ENCODE results near the gene IER5L.
A peak's percentile ranks its signal among the peaks of the same experiment; 100 is the strongest.
"Not testable (repeated sequence)": the region's sequence is repeated elsewhere in the genome, so short reads cannot be mapped to it uniquely, and the experiment has no call there.

IER5L gene

DNA sequence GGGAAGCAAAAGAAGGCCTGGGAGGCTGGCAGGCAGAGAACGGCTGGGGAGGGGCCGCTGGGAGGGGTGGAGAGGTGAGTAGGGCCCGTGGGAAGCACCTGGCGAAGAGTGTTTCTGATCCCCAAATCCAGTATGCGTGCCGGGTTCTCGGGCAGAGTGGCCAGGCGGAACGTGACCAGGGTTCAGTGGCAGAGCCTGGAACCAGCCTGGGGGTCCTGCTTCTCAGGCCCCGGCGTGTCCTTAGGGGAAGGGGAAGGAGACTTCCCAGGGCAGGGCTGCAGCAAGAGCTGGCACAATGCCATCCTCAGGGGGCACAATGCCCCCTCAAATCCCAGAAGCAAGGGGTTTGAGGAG, 25.5 kb upstream of the IER5L start:
- H3K4me1 ChIP-seq (ENCODE audit: control insufficient read depth, insufficient read depth, low read length) = 0 out of 2 replicates have a peak, but pooled peaks cover 3% of the 10 kb centered on the region
- H3K36me3 ChIP-seq (ENCODE audit: control insufficient read depth, insufficient read depth, low read length) = no peaks in the 10 kb centered on the region
- no peaks in the 10 kb centered on the region for H3K9me3 ChIP-seq (ENCODE audit: control insufficient read depth, insufficient read depth, low read length)
- H3K4me3 ChIP-seq (ENCODE audit: low read depth, low read length) = peak overlapping the region; percentile 84; the same call in 1 of the 2 replicates
- no peak overlapping the region for H3K9ac ChIP-seq (ENCODE audit: low read depth, low read length)
- H3K27ac ChIP-seq (ENCODE audit: low read depth, low read length) = no peak overlapping the region
- peaks cover 10% of the 10 kb centered on the region for H3K27me3 ChIP-seq (ENCODE audit: control insufficient read depth, insufficient read depth, low read length)

DNA sequence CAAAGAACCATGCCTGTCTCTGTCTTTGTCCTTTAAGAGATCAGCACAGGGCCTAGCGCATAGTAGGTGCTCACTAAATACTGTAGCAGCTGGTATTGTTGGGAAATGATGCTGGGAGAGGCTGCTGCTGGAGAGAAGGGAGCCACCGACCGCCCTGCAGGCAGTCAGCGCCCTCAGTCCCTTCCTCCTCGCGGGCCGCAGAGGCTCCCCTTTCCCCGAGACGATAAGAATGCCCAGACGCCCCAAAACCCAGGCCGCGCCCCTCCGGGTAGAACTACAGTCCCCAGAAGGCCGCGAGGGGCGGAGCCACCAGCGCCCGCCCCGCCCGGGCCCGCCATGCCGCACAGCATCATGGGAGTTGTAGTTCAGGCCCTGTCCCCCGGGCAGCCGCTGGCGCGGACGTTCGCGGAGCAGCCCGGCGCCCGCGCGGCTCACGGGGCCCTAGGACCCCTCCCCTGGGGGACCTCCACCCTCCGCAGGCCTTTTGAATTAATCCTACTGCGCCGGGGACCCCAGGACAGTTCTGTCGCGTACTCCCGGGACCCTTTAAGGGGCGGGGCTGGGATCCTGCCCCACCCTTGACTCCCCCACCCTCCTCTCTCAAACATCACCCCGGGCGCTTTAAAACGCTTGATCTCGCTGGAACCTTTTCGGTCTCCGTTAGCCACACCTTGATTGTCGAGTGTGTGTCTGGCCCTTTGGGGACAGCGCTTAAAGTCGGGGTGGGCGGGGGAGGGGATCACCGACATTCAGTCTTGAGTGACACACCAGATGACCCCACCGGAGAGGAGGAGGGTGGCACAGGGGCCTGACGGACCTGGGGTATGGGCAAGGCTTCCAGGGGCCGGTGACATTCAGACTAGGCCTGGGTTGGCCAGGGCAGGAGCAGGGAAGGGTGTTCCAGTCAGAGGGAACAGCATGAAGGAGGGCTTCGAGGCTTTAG, 24.8 kb upstream of the IER5L start:
- Histone ChIP-seq H3K4me3 (ENCODE audit: low read depth, low read length) (peak overlapping the region; percentile 84), H3K9ac (ENCODE audit: low read depth, low read length) (no peak overlapping the region), H3K27me3 (ENCODE audit: control insufficient read depth, insufficient read depth, low read length) (peaks cover 16% of the 10 kb centered on the region), H3K9me3 (ENCODE audit: control insufficient read depth, insufficient read depth, low read length) (no peaks in the 10 kb centered on the region), H3K4me1 (ENCODE audit: control insufficient read depth, insufficient read depth, low read length) (0 out of 2 replicates have a peak, but pooled peaks cover under 1% of the 10 kb centered on the region), H3K36me3 (ENCODE audit: control insufficient read depth, insufficient read depth, low read length) (no peaks in the 10 kb centered on the region), H3K27ac (ENCODE audit: low read depth, low read length) (no peak overlapping the region)

DNA sequence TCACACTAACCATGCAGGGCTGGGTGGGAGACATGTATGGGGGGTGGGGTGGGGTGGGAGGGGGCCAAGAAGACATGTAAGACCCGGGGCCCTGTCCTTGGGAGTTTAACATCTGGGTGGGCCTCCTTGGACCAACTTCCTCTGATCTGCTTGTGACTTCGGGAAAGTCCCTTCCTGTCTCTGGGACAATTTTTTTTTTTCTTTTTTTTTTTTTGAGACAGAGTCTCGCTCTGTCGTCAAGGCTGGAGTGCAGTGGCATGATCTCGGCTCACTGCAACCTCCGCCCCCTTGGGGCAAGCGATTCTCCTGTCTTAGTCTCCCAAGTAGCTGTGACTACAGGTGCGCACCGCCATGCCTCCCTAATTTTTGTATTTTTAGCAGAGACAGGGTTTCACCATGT, 23.8 kb upstream of the IER5L start:
- Histone ChIP-seq H3K4me1 (ENCODE audit: control insufficient read depth, insufficient read depth, low read length) (no peaks in the 10 kb centered on the region), H3K27me3 (ENCODE audit: control insufficient read depth, insufficient read depth, low read length) (peaks cover 21% of the 10 kb centered on the region), H3K9ac (ENCODE audit: low read depth, low read length) (no peak overlapping the region), H3K27ac (ENCODE audit: low read depth, low read length) (no peak overlapping the region), H3K36me3 (ENCODE audit: control insufficient read depth, insufficient read depth, low read length) (no peaks in the 10 kb centered on the region), H3K4me3 (ENCODE audit: low read depth, low read length) (no peak overlapping the region), H3K9me3 (ENCODE audit: control insufficient read depth, insufficient read depth, low read length) (no peaks in the 10 kb centered on the region)

DNA sequence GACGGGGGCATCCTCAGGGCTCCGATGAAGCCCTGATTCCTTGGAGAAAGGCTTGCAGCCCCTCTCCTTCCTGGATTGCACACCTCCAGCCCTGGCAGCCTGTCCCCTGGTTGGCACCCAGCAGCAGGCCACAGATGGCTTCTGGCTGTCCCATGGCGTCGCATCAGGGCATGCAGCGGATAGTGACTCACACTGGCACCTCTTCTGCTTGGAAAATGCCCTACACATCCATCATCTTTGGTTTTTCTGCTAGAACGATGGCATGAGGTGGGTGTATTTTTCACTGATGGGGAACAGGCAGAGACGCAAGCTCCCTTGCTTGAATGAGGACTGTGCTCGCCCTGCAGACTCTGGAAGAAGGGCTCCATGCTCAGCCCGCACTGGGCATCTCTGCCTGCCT, 23.2 kb upstream of the IER5L start:
- no peaks in the 10 kb centered on the region for H3K36me3 ChIP-seq (ENCODE audit: control insufficient read depth, insufficient read depth, low read length)
- H3K27me3 ChIP-seq (ENCODE audit: control insufficient read depth, insufficient read depth, low read length) = peaks cover 21% of the 10 kb centered on the region
- no peak overlapping the region for H3K4me3 ChIP-seq (ENCODE audit: low read depth, low read length)
- H3K9me3 ChIP-seq (ENCODE audit: control insufficient read depth, insufficient read depth, low read length) = no peaks in the 10 kb centered on the region
- H3K9ac ChIP-seq (ENCODE audit: low read depth, low read length) = no peak overlapping the region
- no peak overlapping the region for H3K27ac ChIP-seq (ENCODE audit: low read depth, low read length)
- H3K4me1 ChIP-seq (ENCODE audit: control insufficient read depth, insufficient read depth, low read length) = no peaks in the 10 kb centered on the region

DNA sequence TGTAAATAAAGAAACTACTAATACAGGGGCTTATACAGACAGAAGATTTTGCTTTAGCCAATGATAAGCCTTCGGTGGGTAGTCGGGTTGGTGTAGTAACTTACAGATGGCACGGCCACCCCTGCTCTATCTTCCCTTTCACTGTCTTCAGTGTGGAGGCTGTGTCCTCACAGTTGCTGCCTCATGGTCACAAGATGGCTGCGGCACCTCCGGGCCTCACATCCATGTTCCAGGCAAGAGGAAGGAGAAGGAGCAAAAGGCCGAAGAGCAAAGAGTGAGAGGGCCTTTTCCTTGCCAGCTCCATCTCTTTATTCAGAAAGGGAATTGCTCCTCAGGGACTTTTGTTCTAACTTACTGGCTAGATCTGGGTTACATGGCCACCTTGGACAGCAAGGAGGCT, 22.2 kb upstream of the IER5L start:
- H3K4me3 ChIP-seq (ENCODE audit: low read depth, low read length) = no peak overlapping the region
- H3K36me3 ChIP-seq (ENCODE audit: control insufficient read depth, insufficient read depth, low read length) = no peaks in the 10 kb centered on the region
- no peak overlapping the region for H3K9ac ChIP-seq (ENCODE audit: low read depth, low read length)
- no peak overlapping the region for H3K27ac ChIP-seq (ENCODE audit: low read depth, low read length)
- H3K4me1 ChIP-seq (ENCODE audit: control insufficient read depth, insufficient read depth, low read length) = no peaks in the 10 kb centered on the region
- H3K9me3 ChIP-seq (ENCODE audit: control insufficient read depth, insufficient read depth, low read length) = no peaks in the 10 kb centered on the region
- peaks cover 21% of the 10 kb centered on the region for H3K27me3 ChIP-seq (ENCODE audit: control insufficient read depth, insufficient read depth, low read length)

DNA sequence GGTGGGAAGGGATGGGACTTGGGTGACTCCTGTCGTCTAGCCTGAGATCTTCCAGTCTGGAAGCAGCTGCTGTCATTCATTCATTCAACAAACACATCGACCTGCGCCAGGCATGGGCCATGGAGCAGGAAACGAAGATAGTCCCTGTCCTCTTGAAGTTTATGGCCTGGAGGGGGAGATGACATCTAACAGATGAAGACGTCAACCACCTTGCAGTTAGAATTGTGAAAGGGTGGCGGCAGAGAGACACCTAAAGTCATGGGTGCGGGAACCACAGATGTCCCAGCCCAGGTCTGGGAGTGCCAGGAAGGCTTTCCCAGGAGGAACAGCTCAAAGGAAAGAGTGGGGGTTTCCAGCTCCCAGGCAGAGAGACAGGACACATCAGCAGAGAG, 21.0 kb upstream of the IER5L start:
- no peaks in the 10 kb centered on the region for H3K4me1 ChIP-seq (ENCODE audit: control insufficient read depth, insufficient read depth, low read length)
- H3K27me3 ChIP-seq (ENCODE audit: control insufficient read depth, insufficient read depth, low read length) = peaks cover 28% of the 10 kb centered on the region
- no peak overlapping the region for H3K4me3 ChIP-seq (ENCODE audit: low read depth, low read length)
- no peak overlapping the region for H3K27ac ChIP-seq (ENCODE audit: low read depth, low read length)
- H3K9ac ChIP-seq (ENCODE audit: low read depth, low read length) = no peak overlapping the region
- H3K9me3 ChIP-seq (ENCODE audit: control insufficient read depth, insufficient read depth, low read length) = no peaks in the 10 kb centered on the region
- no peaks in the 10 kb centered on the region for H3K36me3 ChIP-seq (ENCODE audit: control insufficient read depth, insufficient read depth, low read length)

DNA sequence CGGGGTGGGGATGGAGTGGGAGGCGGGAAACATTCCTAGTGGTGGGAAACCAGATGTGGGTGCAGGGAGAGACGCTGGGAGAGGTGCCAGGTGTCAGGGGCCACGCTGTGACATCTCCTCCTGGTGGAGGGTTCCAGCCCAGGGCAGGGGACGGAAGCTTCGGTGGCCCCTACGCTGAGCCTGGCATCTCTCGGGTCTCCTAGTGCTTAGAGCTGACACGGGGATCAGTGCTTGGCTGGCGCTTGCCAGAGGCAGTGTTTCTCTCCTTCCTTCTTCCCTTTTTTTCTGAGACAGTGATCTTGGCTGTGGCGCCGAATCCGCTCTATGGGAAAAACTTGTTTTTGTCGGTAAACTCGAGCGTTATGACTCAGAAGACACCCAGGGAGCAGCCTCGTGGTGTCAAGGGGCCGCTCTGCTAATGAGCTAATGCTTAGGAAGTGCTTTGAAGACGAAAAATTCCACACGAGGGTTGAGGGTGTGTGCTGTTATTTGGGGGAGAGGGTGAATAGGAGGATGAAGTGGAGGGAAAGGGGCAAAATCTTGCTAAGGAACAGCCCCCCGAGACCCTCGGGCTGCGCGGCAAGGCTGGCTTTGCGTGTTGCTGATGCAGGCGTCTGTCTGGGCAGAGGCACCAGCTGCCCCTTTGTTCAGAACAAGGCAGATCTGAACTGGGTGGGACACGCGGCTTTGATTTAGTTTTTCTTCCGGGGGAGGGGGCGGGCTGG, 20.4 kb upstream of the IER5L start:
- H3K4me3 ChIP-seq (ENCODE audit: low read depth, low read length) = no peak overlapping the region
- no peaks in the 10 kb centered on the region for H3K9me3 ChIP-seq (ENCODE audit: control insufficient read depth, insufficient read depth, low read length)
- H3K27me3 ChIP-seq (ENCODE audit: control insufficient read depth, insufficient read depth, low read length) = peaks cover 29% of the 10 kb centered on the region
- no peaks in the 10 kb centered on the region for H3K4me1 ChIP-seq (ENCODE audit: control insufficient read depth, insufficient read depth, low read length)
- no peaks in the 10 kb centered on the region for H3K36me3 ChIP-seq (ENCODE audit: control insufficient read depth, insufficient read depth, low read length)
- H3K27ac ChIP-seq (ENCODE audit: low read depth, low read length) = peak overlapping the region; percentile 43
- no peak overlapping the region for H3K9ac ChIP-seq (ENCODE audit: low read depth, low read length)

DNA sequence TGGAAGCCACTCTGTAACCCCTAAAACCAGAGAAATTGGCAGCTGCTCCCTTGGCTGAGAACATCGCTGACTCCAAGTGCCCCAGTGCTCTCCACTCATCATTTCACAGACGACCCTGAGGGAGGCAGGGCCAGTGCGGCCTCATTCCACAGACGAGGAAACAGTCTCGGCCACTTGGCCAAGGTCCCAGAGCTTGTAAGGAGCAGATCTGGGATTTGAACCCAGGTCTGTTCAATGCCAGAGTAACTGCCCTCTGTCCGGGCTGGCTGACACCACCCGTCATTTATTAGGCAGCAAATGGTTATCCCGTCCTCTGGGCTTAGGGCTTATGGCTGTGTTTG, 19.9 kb upstream of the IER5L start:
- Histone ChIP-seq H3K9me3 (ENCODE audit: control insufficient read depth, insufficient read depth, low read length) (no peaks in the 10 kb centered on the region), H3K27me3 (ENCODE audit: control insufficient read depth, insufficient read depth, low read length) (peaks cover 32% of the 10 kb centered on the region), H3K36me3 (ENCODE audit: control insufficient read depth, insufficient read depth, low read length) (no peaks in the 10 kb centered on the region), H3K4me1 (ENCODE audit: control insufficient read depth, insufficient read depth, low read length) (no peaks in the 10 kb centered on the region), H3K9ac (ENCODE audit: low read depth, low read length) (no peak overlapping the region), H3K4me3 (ENCODE audit: low read depth, low read length) (no peak overlapping the region), H3K27ac (ENCODE audit: low read depth, low read length) (no peak overlapping the region)

DNA sequence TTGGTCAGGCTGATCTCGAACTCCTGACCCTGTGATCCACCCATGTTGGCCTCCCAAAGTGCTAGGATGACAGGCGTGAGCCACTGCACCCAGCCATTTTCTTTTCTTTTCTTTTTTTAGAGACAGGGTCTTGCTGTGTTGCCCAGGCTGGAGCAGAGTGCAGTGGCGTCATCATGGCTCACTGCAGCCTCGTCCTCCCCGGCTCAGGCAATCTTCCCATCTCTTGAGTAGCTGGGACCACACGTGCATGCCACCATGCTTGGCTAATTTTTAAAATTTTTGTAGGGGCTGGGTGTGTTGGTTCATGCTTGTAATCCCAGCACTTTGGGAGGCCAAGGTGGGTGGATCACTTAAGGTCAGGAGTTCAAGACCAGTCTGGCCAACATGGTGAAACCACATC, 19.0 kb upstream of the IER5L start:
- H3K27ac ChIP-seq (ENCODE audit: low read depth, low read length); H3K9me3 ChIP-seq (ENCODE audit: control insufficient read depth, insufficient read depth, low read length); H3K4me1 ChIP-seq (ENCODE audit: control insufficient read depth, insufficient read depth, low read length): not testable (repeated sequence)

DNA sequence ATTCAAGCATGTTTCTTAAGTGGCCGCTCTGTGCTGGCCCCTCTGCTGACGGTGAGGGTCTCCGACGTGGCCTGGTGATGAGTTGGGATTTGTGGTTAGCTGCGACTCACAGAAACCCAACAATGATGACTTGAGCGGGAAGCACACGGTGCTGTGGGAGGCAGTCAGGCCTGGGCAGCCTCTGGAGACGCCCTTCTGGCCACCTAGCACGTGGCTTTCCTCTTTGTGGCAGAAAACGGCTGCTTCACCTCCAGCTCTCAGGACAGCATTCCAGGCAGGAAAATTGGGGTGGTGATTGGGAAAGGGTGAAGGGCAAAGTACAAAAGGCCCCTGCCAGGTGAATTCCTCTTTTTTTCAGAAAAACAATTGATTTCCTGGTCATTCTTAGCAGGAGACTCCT, 17.5 kb upstream of the IER5L start:
- Histone ChIP-seq H3K9ac (ENCODE audit: low read depth, low read length) (no peak overlapping the region), H3K36me3 (ENCODE audit: control insufficient read depth, insufficient read depth, low read length) (no peaks in the 10 kb centered on the region), H3K9me3 (ENCODE audit: control insufficient read depth, insufficient read depth, low read length) (no peaks in the 10 kb centered on the region), H3K4me3 (ENCODE audit: low read depth, low read length) (no peak overlapping the region), H3K4me1 (ENCODE audit: control insufficient read depth, insufficient read depth, low read length) (no peaks in the 10 kb centered on the region), H3K27ac (ENCODE audit: low read depth, low read length) (no peak overlapping the region), H3K27me3 (ENCODE audit: control insufficient read depth, insufficient read depth, low read length) (peaks cover 32% of the 10 kb centered on the region)

More for the DNA sequence above, 19.0 kb upstream of the IER5L start:
- H3K36me3 ChIP-seq (ENCODE audit: control insufficient read depth, insufficient read depth, low read length); H3K4me3 ChIP-seq (ENCODE audit: low read depth, low read length); H3K9ac ChIP-seq (ENCODE audit: low read depth, low read length): not testable (repeated sequence)
- H3K27me3 ChIP-seq (ENCODE audit: control insufficient read depth, insufficient read depth, low read length) = peaks cover 32% of the 10 kb centered on the region

DNA sequence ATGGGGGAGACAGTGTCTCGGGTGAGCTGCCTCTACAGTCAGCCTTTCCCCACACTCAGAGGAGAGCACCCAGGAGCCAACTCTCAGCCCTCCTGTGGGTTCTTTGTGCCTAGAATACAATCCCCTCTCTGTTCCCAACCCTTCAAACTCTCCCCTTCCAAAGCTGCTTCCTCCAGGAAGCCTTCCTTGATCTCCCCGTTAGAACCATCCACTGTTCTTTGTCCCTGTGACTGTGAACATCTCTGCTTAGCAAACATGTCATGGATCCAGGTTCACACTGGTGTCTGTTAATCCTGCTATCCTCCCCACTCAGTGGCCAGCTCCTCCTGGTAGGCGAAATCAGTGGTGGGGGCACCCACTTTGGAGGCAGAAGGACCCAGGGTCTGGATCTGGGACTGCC, 16.2 kb upstream of the IER5L start:
- Histone ChIP-seq H3K9ac (ENCODE audit: low read depth, low read length) (no peak overlapping the region), H3K27me3 (ENCODE audit: control insufficient read depth, insufficient read depth, low read length) (peaks cover 32% of the 10 kb centered on the region), H3K4me3 (ENCODE audit: low read depth, low read length) (no peak overlapping the region), H3K9me3 (ENCODE audit: control insufficient read depth, insufficient read depth, low read length) (no peaks in the 10 kb centered on the region), H3K4me1 (ENCODE audit: control insufficient read depth, insufficient read depth, low read length) (no peaks in the 10 kb centered on the region), H3K36me3 (ENCODE audit: control insufficient read depth, insufficient read depth, low read length) (no peaks in the 10 kb centered on the region), H3K27ac (ENCODE audit: low read depth, low read length) (no peak overlapping the region)

Data from HUES48 (cell line).